BE2C (cell line): ENCODE results near the gene MB21D2.

Experiments used
- DNase-seq: peaks from one replicate; pipeline ENCODE4 v3.0.0-alpha.2; 2020
- H3K27me3 ChIP-seq: fragments of 250-450 bp; sonication (Bioruptor Pico); 2 replicates; pipeline ENCODE4 v1.5.1; 2020; ENCODE audit warnings: mild to moderate bottlenecking
- H3K36me3 ChIP-seq: fragments of 250-450 bp; sonication (Bioruptor Pico); 2 replicates; pipeline ENCODE4 v1.5.1; 2020; ENCODE audit warnings: mild to moderate bottlenecking
- H3K4me1 ChIP-seq: fragments of 250-450 bp; sonication (Bioruptor Pico); 2 replicates; pipeline ENCODE4 v1.5.1; 2020
- H3K4me3 ChIP-seq: 2 replicates; pipeline ENCODE4 v1.5.1; 2011; ENCODE audit warnings: low read depth, low read length
- H3K9me3 ChIP-seq: fragments of 250-450 bp; sonication (Bioruptor Pico); 2 replicates; pipeline ENCODE4 v1.5.1; 2020
- TF ChIP-seq, protein P1 (sequence below): IDR thresholded peaks from 2 replicates; pipeline ENCODE4 v1.5.1; 2012; ENCODE audit warnings: mild to moderate bottlenecking, low read depth, low read length

MB21D2 gene

DNA sequence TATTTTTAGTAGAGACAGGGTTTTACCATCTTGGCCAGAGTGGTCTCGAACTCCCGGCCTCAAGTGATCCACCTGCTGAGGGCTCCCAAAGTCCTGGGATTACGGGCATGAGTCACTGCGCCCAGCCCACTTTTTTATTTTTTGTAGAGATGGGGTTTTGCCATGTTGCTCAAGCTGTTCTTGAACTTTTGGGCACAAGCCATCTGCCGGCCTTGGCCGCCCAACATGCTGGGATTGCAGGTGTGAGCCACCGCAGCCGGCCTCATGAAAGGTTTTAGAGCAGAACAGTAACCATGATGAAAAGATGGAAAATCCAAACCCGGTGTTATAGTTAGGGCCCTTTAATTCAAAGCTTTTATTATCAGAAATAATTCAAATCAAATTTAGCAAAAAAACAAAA lies 15.6 kb upstream of the MB21D2 start:
- H3K36me3 ChIP-seq: no peaks in the 10 kb centered on the region
- no peaks in the 10 kb centered on the region for H3K4me1 ChIP-seq
- no peak overlapping the region for H3K4me3 ChIP-seq
- DNase-seq: no peak
- H3K9me3 ChIP-seq: no peaks in the 10 kb centered on the region
- TF ChIP-seq, protein P1, sequence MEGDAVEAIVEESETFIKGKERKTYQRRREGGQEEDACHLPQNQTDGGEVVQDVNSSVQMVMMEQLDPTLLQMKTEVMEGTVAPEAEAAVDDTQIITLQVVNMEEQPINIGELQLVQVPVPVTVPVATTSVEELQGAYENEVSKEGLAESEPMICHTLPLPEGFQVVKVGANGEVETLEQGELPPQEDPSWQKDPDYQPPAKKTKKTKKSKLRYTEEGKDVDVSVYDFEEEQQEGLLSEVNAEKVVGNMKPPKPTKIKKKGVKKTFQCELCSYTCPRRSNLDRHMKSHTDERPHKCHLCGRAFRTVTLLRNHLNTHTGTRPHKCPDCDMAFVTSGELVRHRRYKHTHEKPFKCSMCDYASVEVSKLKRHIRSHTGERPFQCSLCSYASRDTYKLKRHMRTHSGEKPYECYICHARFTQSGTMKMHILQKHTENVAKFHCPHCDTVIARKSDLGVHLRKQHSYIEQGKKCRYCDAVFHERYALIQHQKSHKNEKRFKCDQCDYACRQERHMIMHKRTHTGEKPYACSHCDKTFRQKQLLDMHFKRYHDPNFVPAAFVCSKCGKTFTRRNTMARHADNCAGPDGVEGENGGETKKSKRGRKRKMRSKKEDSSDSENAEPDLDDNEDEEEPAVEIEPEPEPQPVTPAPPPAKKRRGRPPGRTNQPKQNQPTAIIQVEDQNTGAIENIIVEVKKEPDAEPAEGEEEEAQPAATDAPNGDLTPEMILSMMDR: no peak
- no peaks in the 10 kb centered on the region for H3K27me3 ChIP-seq

DNA sequence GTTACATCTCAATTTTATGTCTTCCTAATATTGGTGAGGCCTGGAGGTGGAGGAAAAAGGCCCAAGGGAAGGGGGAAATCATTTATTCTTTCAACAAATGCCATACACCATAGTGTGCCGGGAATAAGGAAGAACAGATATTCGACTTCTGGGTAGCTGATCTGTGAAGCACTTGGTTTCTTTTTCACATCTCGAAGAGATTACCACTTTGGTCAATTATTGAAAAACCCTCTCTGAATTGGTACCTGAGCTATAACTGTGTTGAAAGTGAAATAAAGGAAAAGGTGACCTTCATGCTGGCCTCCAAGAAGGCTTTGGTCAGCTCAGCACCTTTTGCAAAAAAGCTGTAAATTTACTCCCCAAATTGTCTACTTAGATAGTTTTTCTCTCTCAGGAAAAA lies 14.2 kb upstream of the MB21D2 start:
- TF ChIP-seq, protein P1: no peak
- Histone ChIP-seq H3K4me3 (no peak overlapping the region), H3K27me3 (no peaks in the 10 kb centered on the region), H3K36me3 (no peaks in the 10 kb centered on the region), H3K4me1 (no peaks in the 10 kb centered on the region), H3K9me3 (no peaks in the 10 kb centered on the region)
- DNase-seq: no peak

DNA sequence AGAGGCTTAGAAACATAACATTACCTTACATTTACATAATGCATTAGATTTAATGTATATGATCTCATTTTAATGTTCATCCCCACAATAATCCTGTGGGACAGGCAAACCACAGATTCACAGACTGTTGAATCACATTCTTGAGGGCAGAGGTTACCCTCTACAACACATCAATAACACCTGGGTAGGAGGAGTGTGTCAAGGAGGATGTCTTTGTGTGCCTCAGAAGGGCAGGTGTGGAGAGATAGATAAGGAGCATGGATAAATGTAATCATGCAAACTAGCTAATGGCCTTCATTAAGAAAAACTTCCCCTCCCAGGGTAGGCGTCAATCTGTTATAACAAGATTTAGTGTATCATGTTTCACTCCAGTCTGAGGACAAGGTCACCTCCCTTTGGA lies 12.9 kb upstream of the MB21D2 start:
- H3K4me3 ChIP-seq: no peak overlapping the region
- no peaks in the 10 kb centered on the region for H3K36me3 ChIP-seq
- no peaks in the 10 kb centered on the region for H3K4me1 ChIP-seq
- TF ChIP-seq, protein P1: no peak
- no peak for DNase-seq
- H3K27me3 ChIP-seq: no peaks in the 10 kb centered on the region
- no peaks in the 10 kb centered on the region for H3K9me3 ChIP-seq

DNA sequence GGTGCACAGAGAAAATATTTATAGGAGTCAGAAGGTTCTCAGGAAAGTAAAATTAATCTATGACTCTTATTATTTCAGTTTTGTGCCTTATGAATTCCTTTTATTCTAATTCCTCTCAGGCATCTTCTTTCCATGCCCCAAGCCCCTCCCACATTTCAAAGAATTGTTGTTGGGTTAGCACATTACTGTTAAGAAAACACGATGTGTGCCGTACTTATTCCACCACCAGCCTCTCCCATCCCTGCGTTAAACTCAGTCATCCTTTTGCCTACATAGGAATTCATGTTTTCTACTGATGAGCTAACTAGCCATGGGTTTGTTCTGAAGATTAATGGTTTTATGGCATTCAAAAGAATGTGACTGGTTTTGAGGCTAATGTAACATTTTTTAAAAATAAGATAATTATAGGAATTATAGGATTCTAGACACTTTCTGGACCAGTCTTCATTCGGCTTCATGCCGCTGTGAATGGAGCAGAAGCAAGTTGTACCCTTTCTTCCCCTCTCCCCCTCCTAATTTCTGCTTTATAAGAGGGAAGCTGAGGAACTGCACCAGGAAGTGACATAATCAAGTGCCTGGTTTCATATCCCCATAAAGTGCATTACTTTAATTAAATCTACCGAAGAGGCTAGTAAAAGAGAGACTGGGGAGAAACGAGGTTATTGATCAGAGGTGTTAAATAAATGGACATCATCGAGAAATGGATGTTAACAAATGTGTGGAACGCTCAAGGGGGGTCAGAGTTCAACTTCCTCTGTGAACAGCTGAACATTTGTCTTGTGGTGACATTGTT lies 12.3 kb upstream of the MB21D2 start:
- H3K4me1 ChIP-seq: no peaks in the 10 kb centered on the region
- no peak overlapping the region for H3K4me3 ChIP-seq
- TF ChIP-seq, protein P1: no peak
- H3K9me3 ChIP-seq: no peaks in the 10 kb centered on the region
- no peaks in the 10 kb centered on the region for H3K27me3 ChIP-seq
- H3K36me3 ChIP-seq: no peaks in the 10 kb centered on the region
- no peak for DNase-seq

DNA sequence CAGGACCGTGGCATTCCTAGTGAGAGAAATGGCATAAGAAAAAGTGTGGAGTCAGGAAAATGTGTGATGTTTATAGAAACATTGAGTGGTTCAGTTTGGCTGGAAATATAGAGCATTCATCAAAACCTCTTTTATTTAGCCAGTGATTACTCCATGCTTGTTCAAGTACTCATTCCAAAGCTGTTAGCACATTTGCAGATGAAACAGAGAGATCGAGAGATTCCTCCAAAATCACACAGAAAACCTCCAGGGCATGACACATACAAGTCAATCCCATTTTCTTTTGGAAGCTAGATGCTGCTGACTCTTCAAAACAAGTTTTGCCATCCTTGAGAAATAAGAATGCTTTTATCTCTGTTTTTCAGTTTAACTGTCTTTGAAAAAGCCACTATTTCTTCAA lies 11.5 kb upstream of the MB21D2 start:
- TF ChIP-seq, protein P1: no peak
- DNase-seq: no peak
- no peak overlapping the region for H3K4me3 ChIP-seq
- no peaks in the 10 kb centered on the region for H3K27me3 ChIP-seq
- no peaks in the 10 kb centered on the region for H3K36me3 ChIP-seq
- no peaks in the 10 kb centered on the region for H3K4me1 ChIP-seq
- H3K9me3 ChIP-seq: no peaks in the 10 kb centered on the region

DNA sequence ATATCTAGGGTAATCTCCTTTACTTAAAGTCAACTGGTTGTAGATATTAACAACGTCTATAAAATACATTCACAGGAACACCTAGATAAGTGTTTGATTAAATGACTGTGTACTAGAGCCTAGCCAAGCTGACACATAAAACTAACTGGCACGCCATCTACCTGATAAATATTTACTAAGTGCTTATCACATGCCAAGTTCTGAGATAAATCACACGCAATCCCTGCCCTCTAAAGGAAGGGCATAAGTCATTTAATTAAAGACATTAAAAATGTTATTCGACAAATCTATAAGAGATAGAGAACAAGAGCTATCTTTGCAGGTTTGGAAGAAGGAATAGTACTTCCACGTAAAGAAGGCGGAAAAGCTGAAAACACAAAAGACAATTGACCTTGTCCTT lies 11.1 kb upstream of the MB21D2 start:
- Histone ChIP-seq H3K27me3 (no peaks in the 10 kb centered on the region), H3K4me3 (no peak overlapping the region), H3K4me1 (no peaks in the 10 kb centered on the region), H3K9me3 (no peaks in the 10 kb centered on the region), H3K36me3 (no peaks in the 10 kb centered on the region)
- TF ChIP-seq, protein P1: no peak
- no peak for DNase-seq
